Heart right ventricle (tissue), 16 donors: ENCODE measurements around the gene AGAP4. TPM values are rescaled to one million over a fixed set of nuclear protein-coding genes. Genes with fewer than 3 reads are reported as not detected.
A peak's percentile ranks its signal among the peaks of the same experiment; 100 is the strongest.
"Not testable (repeated sequence)": the region's sequence is repeated elsewhere in the genome, so short reads cannot be mapped to it uniquely, and the experiment has no call there.

Experiments
- ATAC-seq, 8 donors: fragments of 200-7000 bp; cut with Tn5 transposase; one replicate each; pipeline ENCODE4 v1.9.1; 2020; ENCODE audit warnings: mild to moderate bottlenecking in 8 of 8, moderate library complexity in 8 of 8, moderate number of reproducible peaks in 1 of 8
- DNase-seq, 2 donors: peaks; one replicate each; pipeline ENCODE4 v3.0.0-alpha.2; 2020
- H3K27ac ChIP-seq, 10 donors: fragments of 200-600 bp; sonication (generic) in 2 of 10; one replicate each; pipeline versions ENCODE4 v1.5.0 to v1.8.0; 2020 to 2022; ENCODE audit warnings: mild to moderate bottlenecking in 3 of 10
- H3K27me3 ChIP-seq, 7 donors: fragments of 200-600 bp; one replicate each; pipeline ENCODE4 v1.8.0; 2021 to 2022; ENCODE audit warnings: mild to moderate bottlenecking in 2 of 7
- H3K36me3 ChIP-seq, 9 donors: fragments of 200-600 bp; sonication (generic) in 1 of 9; one replicate each; pipeline versions ENCODE4 v1.5.0 to v1.8.0; 2020 to 2022; ENCODE audit warnings: mild to moderate bottlenecking in 2 of 9
- H3K4me1 ChIP-seq, 9 donors: fragments of 200-600 bp; sonication (generic) in 1 of 9; one replicate each; pipeline versions ENCODE4 v1.5.0 to v1.8.0; 2020 to 2022; ENCODE audit warnings: mild to moderate bottlenecking in 4 of 9
- H3K4me3 ChIP-seq, 10 donors: fragments of 200-600 bp; sonication (generic) in 2 of 10; one replicate each; pipeline versions ENCODE4 v1.5.0 to v1.8.0; 2020 to 2022; ENCODE audit warnings: mild to moderate bottlenecking in 7 of 10, moderate library complexity in 2 of 10
- H3K9me3 ChIP-seq, 11 donors: fragments of 200-600 bp in 10 of 11; sonication (generic) in 2 of 11; one replicate each; pipeline versions ENCODE4 v1.5.0 to v1.8.0; 2013 to 2022; ENCODE audit warnings: mild to moderate bottlenecking in 2 of 11, control low read depth in 1 of 11, moderate library complexity in 1 of 11
- CTCF ChIP-seq, 9 donors: fragments of 200-600 bp; sonication (generic) in 2 of 9; IDR thresholded peaks; one replicate each; pipeline versions ENCODE4 v1.5.0 to v1.8.0; 2021 to 2022; ENCODE audit warnings: antibody characterized with exemption in 9 of 9, mild to moderate bottlenecking in 5 of 9, moderate library complexity in 1 of 9
- WGBS, 2 donors: extraction: QIAGEN DNeasy Blood & Tissue Kit; methylation state at CpG; one replicate each; pipeline ENCODE4 v1.1.7; 2013; ENCODE audit warnings: inconsistent platforms in 1 of 2; 5-methylcytosine and 5-hydroxymethylcytosine counted together
- intact Hi-C, 10 donors: fragments of 100-400 bp; cut with DNase I; formaldehyde crosslinking; loops; one replicate each; pipeline versions ENCODE4 v1.11.1 to v1.14.2; 2022
- polyA plus RNA-seq, 2 donors: library from polyadenylated mRNA; stranded (reverse); fragments of 200-250 nt; gene quantifications; one replicate each; pipeline ENCODE4 v1.2.3, GENCODE V29; 2013
- total RNA-seq, 10 donors: library from RNA; stranded (reverse); fragmentation: NEBNext Ultra II Directional in 3 of 10; extraction: Animal tissue kit (Norgen Biotek cat#: 25700) in 3 of 10; gene quantifications; one replicate each; pipeline versions ENCODE4 v1.2.1 to v1.2.4, GENCODE V29; 2021 to 2023
- donor health status: Arrhythmogenic right ventricular cardiomyopathy.
- donor health status: ischemic (EF 13 %, LVEDD 7.1; RV severe dilation, severe dysfunction).
- donor health status: healthy with polysubstance abuse.
- donor health status: DM: no; HTN: yes; CAD: no.
- donor health status: DM: no; HTN: no; CAD: no.
- donor health status: ischemic (EF 25% LVEDD 6.9; RV normal size, moderate dysfunction).
- donor health status: ischemic (EF 25% LVEDD 5.7; RV mildly dilated, moderate dysfunction).
- donor health status: healthy.
- donor health status: DM: yes; HTN: yes; CAD: no.
- donor health status: Ischemic cardiomyopathy.
- donor health status: ischemic (EF 35%, LVEDD 5.7; RV mildly dilated, moderate dysfunction).
- donor health status: nonischemic (EF 11% LVEDD 7.7; RV severe dilation, severe dysfunction).
- donor health status: DM: yes; HTN: yes; CAD: no.
- donor health status: PGD.
- donor health status: ischemic (EF 29% LVEDD 5.4; RV normal size, mild dysfunction).
- donor health status: nonischemic (EF 23%, LVEDD 6.1; RV moderate dilation, normal function).

Gene AGAP4
- total and polyA plus RNA-seq, 12 donors = 4.3 to 32.4 (median 7.2) TPM

GRCh38 chr10:45811075-45811474 is 36.2 kb downstream of the AGAP4 start:
- ATAC-seq (no peak), DNase-seq (no peak)
- 90% methylated on average over 6 of the region's 6 CpGs for WGBS, 2 donors

GRCh38 chr10:45809837-45810236 is 37.5 kb downstream of the AGAP4 start:
- 84 to 92% methylated on average over 4 of the region's 4 CpGs for WGBS, 2 donors
- DNase-seq = no peak
- Histone ChIP-seq H3K4me3 (no peak overlapping the region), H3K9me3 (no peaks in the 10 kb centered on the region), H3K27me3 (no peaks in the 10 kb centered on the region), H3K36me3 (no peaks in the 10 kb centered on the region), H3K4me1 (peaks cover 0 to 4% (median 0%) of the 10 kb centered on the region in 9 donors), H3K27ac (no peak overlapping the region)
- TF ChIP-seq CTCF (IDR thresholded peaks at IDR 0.05) = no peak
- intact Hi-C loops = loop anchor here in 1 of 10 donors (10.0 kb wide), 1 partner anchor 565 kb away; no protein-coding TSS in a partner anchor
- ATAC-seq = no peak

More at GRCh38 chr10:45811075-45811474, 36.2 kb downstream of the AGAP4 start:
- TF ChIP-seq CTCF (IDR thresholded peaks at IDR 0.05) = no peak
- intact Hi-C loops = loop anchor here in 1 of 10 donors (10.0 kb wide), 1 partner anchor 566 kb away; no protein-coding TSS in a partner anchor
- Histone ChIP-seq H3K36me3 (no peaks in the 10 kb centered on the region), H3K27me3 (no peaks in the 10 kb centered on the region), H3K4me3 (no peak overlapping the region), H3K27ac (no peak overlapping the region), H3K4me1 (peaks cover 0 to 4% (median 0%) of the 10 kb centered on the region in 9 donors), H3K9me3 (no peaks in the 10 kb centered on the region)

GRCh38 chr10:45804996-45805395 is 42.3 kb downstream of the AGAP4 start:
- 55 to 61% methylated on average over 2 of the region's 2 CpGs for WGBS, 2 donors
- ATAC-seq, H3K27me3 ChIP-seq, H3K4me1 ChIP-seq, H3K27ac ChIP-seq, intact Hi-C loops, H3K4me3 ChIP-seq, H3K9me3 ChIP-seq, H3K36me3 ChIP-seq, DNase-seq: not testable (repeated sequence)

GRCh38 chr10:45803060-45804010 is 44.0 kb downstream of the AGAP4 start:
- H3K9me3 ChIP-seq, H3K27ac ChIP-seq, intact Hi-C loops, H3K4me1 ChIP-seq, H3K27me3 ChIP-seq, H3K4me3 ChIP-seq, H3K36me3 ChIP-seq, DNase-seq: not testable (repeated sequence)
- 70 to 74% methylated on average over 13 of the region's 13 CpGs for WGBS, 2 donors
- peak in 1 of 8 donors; percentile 18 for ATAC-seq

DNA sequence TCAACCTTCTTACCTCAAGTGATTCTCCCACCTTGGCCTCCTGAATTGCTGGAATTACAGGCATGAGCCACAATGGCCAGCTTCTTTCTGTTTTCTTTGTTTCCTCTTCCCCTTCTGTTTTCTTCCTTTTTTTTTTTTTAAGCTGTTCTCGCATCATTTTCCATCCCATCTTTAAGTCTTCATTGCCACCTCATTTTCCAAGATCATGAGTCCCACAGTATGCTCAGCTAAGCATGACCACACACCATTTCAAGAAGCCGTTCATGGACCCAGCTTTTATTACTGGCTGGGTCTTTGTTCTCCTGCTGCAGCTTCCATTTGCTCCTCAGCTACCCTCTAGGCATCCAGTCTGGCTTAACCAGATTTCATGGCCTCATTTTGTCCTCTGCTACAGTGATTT is 52.5 kb downstream of the AGAP4 start:
- H3K27me3 ChIP-seq, H3K27ac ChIP-seq, H3K4me1 ChIP-seq, DNase-seq, intact Hi-C loops, H3K9me3 ChIP-seq, ATAC-seq, H3K4me3 ChIP-seq: not testable (repeated sequence)
- peaks cover 0 to 49% (median 5%) of the 10 kb centered on the region in 9 donors for H3K36me3 ChIP-seq
- 70 to 95% methylated on average over 2 of the region's 2 CpGs for WGBS, 2 donors

GRCh38 chr10:45790694-45791426 is 56.4 kb downstream of the AGAP4 start:
- DNase-seq, intact Hi-C loops, ATAC-seq, H3K27me3 ChIP-seq, H3K9me3 ChIP-seq, H3K27ac ChIP-seq, H3K4me3 ChIP-seq, H3K4me1 ChIP-seq: not testable (repeated sequence)
- H3K36me3 ChIP-seq = peaks cover 0 to 79% (median 5%) of the 10 kb centered on the region in 9 donors
- WGBS, 2 donors = 93 to 96% methylated on average over 4 to 5 of the region's 6 CpGs

GRCh38 chr10:45789991-45790390 is 57.3 kb downstream of the AGAP4 start:
- H3K4me3 ChIP-seq, H3K27ac ChIP-seq, H3K27me3 ChIP-seq, DNase-seq, H3K9me3 ChIP-seq, intact Hi-C loops, H3K4me1 ChIP-seq, ATAC-seq: not testable (repeated sequence)
- 96 to 97% methylated on average over 8 of the region's 8 CpGs for WGBS, 2 donors
- H3K36me3 ChIP-seq = peaks cover 0 to 80% (median 5%) of the 10 kb centered on the region in 9 donors

DNA sequence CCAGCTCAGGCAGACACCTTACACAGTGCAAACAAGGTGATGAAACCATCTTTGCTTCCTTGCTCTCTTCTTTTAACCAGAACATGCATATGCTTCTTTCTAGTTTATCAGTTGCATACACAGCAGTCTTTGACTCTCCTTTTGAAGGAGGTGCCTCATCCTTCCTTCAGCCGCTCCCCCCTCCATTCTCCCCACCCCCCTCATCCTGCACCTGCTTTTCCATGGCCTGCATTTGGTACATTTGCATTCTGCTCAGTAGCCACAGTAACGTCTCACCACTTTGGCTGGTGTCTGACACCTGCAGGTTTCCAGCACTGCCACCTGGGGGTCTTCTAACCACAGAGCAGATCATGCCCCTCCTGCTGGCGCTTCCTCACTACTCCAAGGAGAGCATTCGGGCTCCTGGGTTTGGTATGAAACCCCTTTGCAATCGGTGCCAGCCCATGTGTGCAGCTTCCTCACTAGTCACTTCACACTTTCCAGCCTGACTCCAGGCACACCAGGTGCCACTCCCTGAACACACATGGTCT is 60.0 kb downstream of the AGAP4 start:
- H3K36me3 ChIP-seq = peaks cover 0 to 76% (median 0%) of the 10 kb centered on the region in 9 donors
- intact Hi-C loops, H3K4me1 ChIP-seq, H3K4me3 ChIP-seq, H3K27me3 ChIP-seq, ATAC-seq, DNase-seq, H3K9me3 ChIP-seq, H3K27ac ChIP-seq: not testable (repeated sequence)
- WGBS, 2 donors = 54 to 77% methylated on average over 1 to 2 of the region's 5 CpGs
